Skeletal muscle tissue (tissue), 4 donors: Measurements from ENCODE around the gene DTNBP1. TPM values are rescaled to one million over a fixed set of nuclear protein-coding genes. Genes with fewer than 3 reads are reported as not detected.
A peak's percentile ranks its signal among the peaks of the same experiment; 100 is the strongest.

Experiments used
- H3K27ac ChIP-seq: one replicate; pipeline ENCODE4 v1.7.0; 2013; ENCODE audit warnings: mild to moderate bottlenecking, low read depth, low read length, inconsistent platforms
- H3K27me3 ChIP-seq, 3 donors: one replicate each; pipeline ENCODE4 v1.7.0; 2013; ENCODE audit warnings: low read length in 3 of 3; ENCODE audit not compliant: control insufficient read depth in 3 of 3, insufficient read depth in 3 of 3
- H3K36me3 ChIP-seq, 3 donors: one replicate each; pipeline ENCODE4 v1.7.0; 2013; ENCODE audit warnings: low read length in 3 of 3; ENCODE audit not compliant: control insufficient read depth in 3 of 3, insufficient read depth in 3 of 3
- H3K4me1 ChIP-seq, 3 donors: one replicate each; pipeline ENCODE4 v1.7.0; 2013; ENCODE audit warnings: low read length in 3 of 3, mild to moderate bottlenecking in 3 of 3; ENCODE audit not compliant: control insufficient read depth in 3 of 3, insufficient read depth in 3 of 3
- H3K4me3 ChIP-seq, 3 donors: one replicate each; pipeline ENCODE4 v1.7.0; 2013; ENCODE audit warnings: low read length in 3 of 3
- H3K9ac ChIP-seq, 3 donors: one replicate each; pipeline ENCODE4 v1.7.0; 2013; ENCODE audit warnings: low read length in 3 of 3, mild to moderate bottlenecking in 3 of 3, moderate library complexity in 2 of 3, low read depth in 1 of 3
- H3K9me3 ChIP-seq, 3 donors: one replicate each; pipeline ENCODE4 v1.7.0; 2013; ENCODE audit warnings: low read length in 3 of 3; ENCODE audit not compliant: control insufficient read depth in 3 of 3
- total RNA-seq: library from RNA; depleted of rRNA; stranded (reverse); fragments of >200 nt; gene quantifications from one replicate; pipeline ENCODE4 v1.2.3, GENCODE V29; 2014
- donor health status: Osteomylitis.

The DTNBP1 gene
- total RNA-seq, 1 donor from 2014 or later: 15.1 TPM

DNA sequence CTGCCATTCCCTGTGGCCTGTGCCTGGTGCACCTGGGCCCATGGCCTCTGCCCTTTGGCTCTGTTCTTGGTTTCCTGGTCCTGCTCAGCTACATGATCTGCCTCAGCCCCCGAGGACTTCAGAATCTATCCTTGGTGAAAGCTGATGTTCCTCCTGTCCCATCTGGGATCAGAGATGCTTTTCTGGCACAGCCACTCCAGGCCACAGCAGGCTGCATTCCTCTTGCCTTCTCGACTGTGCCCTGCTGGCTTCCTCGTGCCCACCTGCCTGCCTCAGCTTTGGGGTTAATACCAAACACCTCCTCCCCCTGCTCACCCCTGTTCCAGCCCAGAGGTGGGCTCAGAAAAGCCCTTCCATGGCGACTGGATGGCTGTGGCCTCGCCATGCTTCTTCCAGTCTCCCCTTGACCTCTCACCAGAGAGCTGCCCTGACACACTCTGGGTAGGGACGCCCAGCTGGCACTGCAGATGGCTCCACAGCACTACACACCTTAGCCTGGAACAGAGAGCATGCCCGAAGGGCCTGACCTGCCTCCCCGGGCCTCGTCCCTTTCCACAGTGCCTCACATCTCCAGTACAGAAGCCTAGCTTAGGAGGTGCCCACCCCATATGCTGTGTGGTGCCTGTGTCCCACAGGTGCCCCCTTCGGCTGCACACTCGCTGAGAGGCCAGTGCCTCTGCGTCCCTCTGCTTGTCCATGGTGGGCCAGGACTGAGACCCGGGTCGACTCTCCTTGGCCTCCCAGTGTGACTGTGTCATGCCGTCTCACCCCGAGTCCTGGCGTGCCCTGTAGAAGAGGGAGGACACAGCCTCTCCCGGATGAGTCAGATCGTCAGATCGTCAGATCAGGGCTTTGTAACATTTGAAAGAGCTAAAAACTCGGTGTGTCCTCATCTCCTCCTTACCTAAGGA is 148.8 kb downstream of the DTNBP1 start:
- Histone ChIP-seq H3K27ac (no peak overlapping the region), H3K36me3 (peaks cover 32 to 55% (median 51%) of the 10 kb centered on the region in 3 donors), H3K27me3 (no peaks in the 10 kb centered on the region), H3K4me3 (no peak overlapping the region), H3K9me3 (no peaks in the 10 kb centered on the region), H3K9ac (no peak overlapping the region), H3K4me1 (peaks cover 24 to 40% (median 34%) of the 10 kb centered on the region in 3 donors)

DNA sequence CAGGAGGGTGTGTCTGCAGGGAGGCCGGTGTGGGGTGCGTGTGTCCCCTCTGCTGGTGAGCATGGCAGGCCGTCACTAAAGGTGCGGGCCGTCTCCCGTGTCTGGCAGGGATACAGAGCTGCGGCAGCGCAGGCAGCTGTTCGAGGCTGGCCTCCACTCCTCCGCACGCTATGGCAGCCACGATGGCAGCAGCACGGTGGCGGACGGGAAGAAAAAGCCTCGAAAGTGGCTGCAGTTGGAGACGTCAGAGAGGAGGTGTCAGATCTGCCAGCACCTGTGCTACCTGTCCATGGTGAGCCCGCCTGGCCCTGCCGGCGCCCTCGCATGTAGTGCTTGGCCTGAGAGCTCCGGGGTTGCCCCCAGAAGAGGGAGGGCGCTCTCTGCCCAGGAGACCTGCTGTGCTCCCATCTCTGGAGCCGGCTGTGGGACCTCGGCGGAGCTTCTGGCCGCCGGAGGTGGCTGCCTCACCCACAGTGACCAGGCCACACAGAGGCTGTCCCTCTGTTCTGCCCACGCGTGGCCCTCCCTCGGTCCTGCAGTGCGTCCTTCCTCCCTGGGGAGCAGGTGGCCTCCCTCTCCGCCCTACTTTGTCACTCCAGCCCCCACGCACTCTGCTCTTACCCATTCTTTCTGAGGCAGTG is 149.6 kb downstream of the DTNBP1 start:
- no peak overlapping the region for H3K27ac ChIP-seq
- peaks cover 24 to 42% (median 34%) of the 10 kb centered on the region in 3 donors for H3K4me1 ChIP-seq
- H3K36me3 ChIP-seq: peaks cover 38 to 57% (median 57%) of the 10 kb centered on the region in 3 donors

DNA sequence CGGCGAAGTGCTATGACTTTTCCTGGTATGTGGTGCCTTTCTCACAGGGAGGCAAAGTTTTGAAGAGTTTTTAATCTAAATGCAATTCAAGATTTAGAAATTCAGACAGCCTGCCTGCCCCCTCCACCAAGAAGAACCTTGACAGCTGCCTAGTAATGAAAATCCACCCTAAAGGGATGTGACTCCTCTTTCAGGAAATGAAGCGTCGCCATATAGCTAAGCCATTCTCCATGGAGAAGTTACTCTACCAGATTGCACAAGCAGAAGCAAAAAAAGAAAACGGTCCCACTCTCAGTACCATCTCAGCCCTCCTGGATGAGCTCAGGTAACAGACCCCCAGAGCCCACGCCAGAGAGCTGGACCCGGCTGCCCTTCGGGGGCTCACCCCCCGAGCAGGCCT is 150.1 kb downstream of the DTNBP1 start:
- Histone ChIP-seq H3K4me1 (peaks cover 24 to 48% (median 35%) of the 10 kb centered on the region in 3 donors), H3K36me3 (peaks cover 33 to 56% (median 56%) of the 10 kb centered on the region in 3 donors), H3K27ac (no peak overlapping the region), H3K9me3 (no peaks in the 10 kb centered on the region), H3K27me3 (no peaks in the 10 kb centered on the region), H3K9ac (no peak overlapping the region), H3K4me3 (no peak overlapping the region)

More for the DNA sequence above, 149.6 kb downstream of the DTNBP1 start:
- Histone ChIP-seq H3K27me3 (no peaks in the 10 kb centered on the region), H3K9ac (no peak overlapping the region), H3K4me3 (no peak overlapping the region), H3K9me3 (no peaks in the 10 kb centered on the region)

DNA sequence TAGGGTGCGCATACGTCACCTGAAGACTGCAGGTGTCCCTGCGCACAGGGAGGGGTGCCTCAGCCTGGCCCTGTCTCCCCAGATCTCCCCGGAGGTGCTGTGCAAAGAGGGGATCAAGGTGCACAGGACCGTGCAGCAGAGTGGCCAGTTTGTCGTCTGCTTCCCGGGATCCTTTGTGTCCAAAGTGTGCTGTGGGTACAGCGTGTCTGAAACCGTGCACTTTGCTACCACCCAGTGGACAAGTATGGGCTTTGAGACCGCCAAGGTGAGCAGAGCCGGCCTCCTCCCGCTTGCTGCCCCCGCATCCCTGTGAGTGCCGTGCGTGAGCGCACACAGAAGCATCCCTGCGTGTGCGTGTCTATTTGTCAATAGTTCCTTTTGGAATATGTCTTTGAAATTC is 150.7 kb downstream of the DTNBP1 start:
- H3K36me3 ChIP-seq: peaks cover 27 to 56% (median 56%) of the 10 kb centered on the region in 3 donors
- no peaks in the 10 kb centered on the region for H3K9me3 ChIP-seq
- peak overlapping the region; percentile 84 for H3K27ac ChIP-seq
- H3K4me3 ChIP-seq: peak overlapping the region in 2 of 3 donors; percentile 42 to 45
- H3K9ac ChIP-seq: peak overlapping the region in 2 of 3 donors; percentile 35 to 77
- H3K4me1 ChIP-seq: peaks cover 24 to 54% (median 41%) of the 10 kb centered on the region in 3 donors
- H3K27me3 ChIP-seq: no peaks in the 10 kb centered on the region

DNA sequence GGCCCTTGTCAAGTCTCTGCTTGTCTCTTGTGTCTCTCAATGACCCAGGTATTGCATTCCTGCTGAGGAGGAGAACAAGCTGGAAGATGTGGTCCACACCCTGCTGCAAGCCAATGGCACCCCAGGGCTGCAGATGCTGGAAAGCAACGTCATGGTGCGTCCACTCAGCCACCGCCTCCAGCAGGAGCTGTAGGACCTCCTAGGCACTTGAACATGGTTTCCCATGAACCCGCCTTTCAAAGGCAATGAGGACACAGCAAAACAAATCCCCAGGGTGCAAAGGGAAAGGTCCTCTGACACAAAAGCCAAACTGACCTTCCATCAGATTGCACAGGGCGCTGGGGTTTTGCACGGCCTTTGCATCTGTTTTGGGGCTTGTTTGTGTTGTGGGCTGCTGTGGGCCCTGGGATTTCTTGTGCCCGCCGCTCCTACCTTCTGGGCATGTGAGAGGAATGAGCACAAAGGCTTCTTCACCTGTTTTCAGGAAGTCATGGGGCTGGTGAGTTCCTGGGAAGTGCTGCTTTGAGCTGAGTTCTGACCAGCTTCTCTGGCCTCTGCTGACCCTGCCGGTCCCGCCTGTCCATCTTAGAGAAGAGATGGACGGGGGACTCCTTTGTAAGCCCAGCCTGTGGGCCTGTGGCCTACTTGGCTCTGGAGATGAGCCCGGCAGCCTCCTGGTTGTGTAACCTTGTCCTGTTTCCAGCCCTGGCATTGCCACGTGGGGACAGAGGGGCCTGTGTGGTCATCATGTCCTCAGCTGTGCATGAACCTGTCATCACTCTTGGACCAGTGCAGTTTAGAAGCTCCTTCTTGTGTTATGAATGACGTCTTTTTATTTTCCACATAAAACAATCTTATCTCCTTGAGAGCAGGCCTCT is 151.3 kb downstream of the DTNBP1 start:
- Histone ChIP-seq H3K36me3 (peaks cover 23 to 54% (median 53%) of the 10 kb centered on the region in 3 donors), H3K9ac (peak overlapping the region in 1 of 3 donors; percentile 77), H3K27me3 (no peaks in the 10 kb centered on the region), H3K4me1 (peaks cover 28 to 60% (median 43%) of the 10 kb centered on the region in 3 donors), H3K27ac (peak overlapping the region; percentile 84), H3K9me3 (no peaks in the 10 kb centered on the region), H3K4me3 (peak overlapping the region in 2 of 3 donors; percentile 42 to 45)

DNA sequence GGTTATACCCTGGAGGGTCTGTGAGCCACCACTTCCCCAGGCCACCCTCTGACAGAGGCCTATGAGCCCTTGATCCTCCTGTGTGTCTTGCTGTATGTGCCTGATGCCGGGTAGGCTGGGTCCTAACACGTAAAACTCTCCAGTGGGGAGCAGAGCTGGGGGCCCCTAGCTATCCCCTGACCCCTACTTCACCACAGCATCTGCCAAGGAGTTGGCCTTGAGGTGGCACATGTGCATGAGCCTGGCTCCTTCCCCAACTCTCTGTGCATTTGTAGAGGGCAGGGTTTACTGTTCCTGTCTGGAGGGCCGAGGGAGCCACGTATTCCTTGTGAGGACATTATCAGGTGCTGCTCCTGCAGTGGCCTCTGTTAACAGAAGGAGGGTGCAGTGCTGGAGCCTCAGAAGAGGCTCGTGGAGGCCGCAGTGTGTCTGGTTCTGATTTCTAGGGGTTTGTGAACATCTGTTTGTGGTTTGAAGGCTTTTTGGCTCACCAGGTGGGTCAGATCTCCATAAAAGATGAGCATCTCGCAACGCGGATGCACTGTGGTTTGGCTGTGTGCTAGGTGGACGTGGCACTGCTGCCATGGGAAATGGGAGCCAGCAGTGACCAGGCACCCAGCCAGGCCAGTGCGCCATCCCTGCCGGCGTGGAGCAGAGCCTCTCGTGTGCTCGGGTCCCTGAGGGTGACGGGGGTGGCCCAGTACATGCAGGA is 152.1 kb downstream of the DTNBP1 start:
- H3K27ac ChIP-seq: peak overlapping the region; percentile 84
- H3K9ac ChIP-seq: peak overlapping the region in 1 of 3 donors; percentile 62
- H3K27me3 ChIP-seq: no peaks in the 10 kb centered on the region
- peak overlapping the region in 1 of 3 donors; percentile 35 for H3K4me3 ChIP-seq
- peaks cover 29 to 68% (median 45%) of the 10 kb centered on the region in 3 donors for H3K4me1 ChIP-seq
- peaks cover 23 to 54% (median 53%) of the 10 kb centered on the region in 3 donors for H3K36me3 ChIP-seq
- H3K9me3 ChIP-seq: no peaks in the 10 kb centered on the region

DNA sequence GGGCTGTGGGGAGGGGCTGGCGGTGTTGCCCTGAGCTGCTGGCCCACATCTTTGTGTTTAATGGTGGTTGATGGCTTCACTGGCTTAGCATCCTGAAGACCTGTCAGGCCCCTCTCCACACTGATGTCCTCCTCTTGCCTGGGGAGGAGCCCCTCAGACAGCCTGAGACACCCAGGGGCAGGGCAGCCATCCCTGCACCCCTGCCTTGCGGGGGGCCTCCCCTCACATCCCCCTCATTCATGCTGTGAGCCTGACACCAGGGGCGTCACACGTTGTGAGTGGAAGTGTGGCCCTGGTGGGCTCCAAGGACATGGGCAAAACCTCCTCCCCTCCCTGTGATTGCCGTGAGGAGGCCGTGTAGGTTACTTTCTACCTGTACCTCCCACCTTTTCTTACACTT is 152.7 kb downstream of the DTNBP1 start:
- Histone ChIP-seq H3K36me3 (peaks cover 23 to 54% (median 53%) of the 10 kb centered on the region in 3 donors), H3K27ac (no peak overlapping the region), H3K9me3 (no peaks in the 10 kb centered on the region), H3K27me3 (no peaks in the 10 kb centered on the region), H3K4me1 (peaks cover 34 to 68% (median 46%) of the 10 kb centered on the region in 3 donors), H3K9ac (no peak overlapping the region), H3K4me3 (no peak overlapping the region)

DNA sequence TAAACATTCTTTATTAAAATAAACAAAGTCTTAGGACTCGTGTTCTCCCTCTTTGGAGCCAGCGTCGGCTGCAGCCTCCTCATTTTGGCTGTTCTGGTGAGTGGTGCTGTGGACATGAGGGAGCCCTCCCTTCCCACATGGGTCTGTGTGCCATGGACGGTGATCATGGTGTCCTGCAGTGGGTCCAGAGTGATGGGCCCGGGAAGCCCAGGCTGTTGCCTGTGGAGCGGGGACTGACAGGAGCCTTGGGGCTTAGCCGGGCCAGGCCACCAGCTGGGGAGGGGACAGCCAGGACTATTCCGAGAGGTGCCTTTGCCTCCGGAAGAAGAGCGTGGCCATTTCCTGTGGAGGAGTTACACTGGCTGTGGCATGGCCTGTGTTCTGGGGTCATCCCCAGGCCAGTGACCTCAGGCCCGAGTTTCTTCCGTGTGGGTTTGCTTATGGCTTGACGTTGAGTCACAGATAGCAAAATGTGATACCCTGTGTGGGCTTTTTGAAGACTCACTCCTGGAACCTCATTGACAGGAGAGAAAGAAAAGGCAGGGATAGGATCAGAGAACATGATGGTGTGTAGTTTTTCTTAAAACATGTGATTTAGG is 153.4 kb downstream of the DTNBP1 start:
- Histone ChIP-seq H3K36me3 (peaks cover 23 to 53% (median 51%) of the 10 kb centered on the region in 3 donors), H3K4me3 (no peak overlapping the region), H3K4me1 (peaks cover 41 to 72% (median 53%) of the 10 kb centered on the region in 3 donors), H3K9me3 (no peaks in the 10 kb centered on the region), H3K27me3 (no peaks in the 10 kb centered on the region), H3K27ac (no peak overlapping the region), H3K9ac (no peak overlapping the region)
